Activated B cell treated with CpG ODN at 0.5 μM for 24 hours (primary cell): ENCODE data around the gene IRF4. TPM values are rescaled to one million over a fixed set of nuclear protein-coding genes. Genes with fewer than 3 reads are reported as not detected.

Experiments
- ATAC-seq: fragments of 200-7000 bp; cut with Tn5 transposase; one replicate; pipeline ENCODE4 v1.10.0; 2021; ENCODE audit warnings: low read depth, mild to moderate bottlenecking, moderate library complexity
- CTCF ChIA-PET: fragments of 350-600 bp; sonication (Branson Sonifier 250); formaldehyde crosslinking; loops from one replicate; lab custom pipeline; 2021; ENCODE audit warnings: antibody characterized with exemption; lab: Charles Lee
- POLR2A ChIA-PET: fragments of 350-600 bp; sonication (Branson Sonifier 250); formaldehyde crosslinking; loops from one replicate; lab custom pipeline; 2021; ENCODE audit warnings: antibody characterized with exemption; lab: Charles Lee
- DNase-seq: peaks from one replicate; pipeline ENCODE4 v3.0.0; 2022
- H3K27ac Mint-ChIP-seq: one replicate; pipeline ENCODE4 v1.8.0; 2020; ENCODE audit warnings: mixed read lengths
- H3K27me3 Mint-ChIP-seq: one replicate; pipeline ENCODE4 v1.8.0; 2021; ENCODE audit warnings: mixed read lengths
- H3K36me3 Mint-ChIP-seq: one replicate; pipeline ENCODE4 v1.8.0; 2021; ENCODE audit warnings: low read depth, mixed read lengths
- H3K4me1 Mint-ChIP-seq: one replicate; pipeline ENCODE4 v1.8.0; 2021; ENCODE audit warnings: mixed read lengths
- H3K4me3 Mint-ChIP-seq: one replicate; pipeline ENCODE4 v1.8.0; 2020; ENCODE audit warnings: mild to moderate bottlenecking, mixed read lengths
- H3K9me3 Mint-ChIP-seq: one replicate; pipeline ENCODE4 v1.8.0; 2020; ENCODE audit warnings: mixed read lengths
- intact Hi-C: fragments of 100-400 bp; cut with micrococcal nuclease; formaldehyde crosslinking; loops from one replicate; pipeline ENCODE4 v1.15.1; 2024
- total RNA-seq: library from RNA; stranded (reverse); gene quantifications from 2 replicates; pipeline ENCODE4 v1.2.3, GENCODE V29; 2022
- TF ChIP-seq, protein P1 (sequence below): fragments of 200-600 bp; IDR thresholded peaks from one replicate; pipeline ENCODE4 v1.8.0; 2022; ENCODE audit warnings: antibody characterized with exemption, mild to moderate bottlenecking

Gene IRF4
- total RNA-seq, 1 donor from 2014 or later, result 417 TPM

DNA sequence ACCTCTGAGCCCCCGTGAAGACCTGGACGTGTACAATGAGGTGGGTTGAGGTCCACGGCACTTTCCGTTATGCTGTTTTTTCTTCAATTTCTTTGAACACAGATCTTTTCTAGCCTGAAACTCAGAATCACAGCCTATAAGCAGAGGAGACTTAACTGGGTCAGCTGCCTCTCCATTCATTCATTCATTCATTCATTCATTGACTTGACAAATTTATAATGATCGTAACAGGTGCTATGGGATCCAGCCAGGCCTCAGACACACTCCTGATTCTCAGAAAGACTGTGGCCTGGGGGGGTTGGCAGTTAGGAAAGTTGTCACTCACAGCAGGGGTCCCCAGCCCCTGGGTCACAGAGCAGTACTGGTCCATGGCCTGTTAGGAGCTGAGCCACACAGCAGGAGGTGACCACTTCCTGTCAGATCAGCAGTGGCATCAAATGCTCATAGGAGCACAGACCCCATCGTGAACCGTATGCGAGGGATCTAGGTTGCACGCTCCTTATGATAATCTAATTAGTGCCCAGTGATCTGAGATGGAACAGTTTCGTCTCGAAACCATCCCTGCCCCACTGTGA, 38.6 kb upstream of the IRF4 start:
- Mint-ChIP-seq H3K27me3 (no peaks in the 10 kb centered on the region), H3K4me1 (peaks cover 60% of the 10 kb centered on the region), H3K9me3 (no peaks in the 10 kb centered on the region), H3K36me3 (peaks cover 48% of the 10 kb centered on the region), H3K4me3 (no peak overlapping the region), H3K27ac (no peak overlapping the region)
- CTCF ChIA-PET, result interaction anchor here (1.2 kb wide), 1 partner anchor 125 kb away, joined by 5 read pairs; no protein-coding TSS in a partner anchor
- POLR2A ChIA-PET, result interaction anchor here (1.1 to 4.3 kb wide), 3 partner anchors 12 to 126 kb away, joined by 3 to 31 read pairs (median 6); partner anchors contain the start of gene IRF4
- TF ChIP-seq, protein P1, sequence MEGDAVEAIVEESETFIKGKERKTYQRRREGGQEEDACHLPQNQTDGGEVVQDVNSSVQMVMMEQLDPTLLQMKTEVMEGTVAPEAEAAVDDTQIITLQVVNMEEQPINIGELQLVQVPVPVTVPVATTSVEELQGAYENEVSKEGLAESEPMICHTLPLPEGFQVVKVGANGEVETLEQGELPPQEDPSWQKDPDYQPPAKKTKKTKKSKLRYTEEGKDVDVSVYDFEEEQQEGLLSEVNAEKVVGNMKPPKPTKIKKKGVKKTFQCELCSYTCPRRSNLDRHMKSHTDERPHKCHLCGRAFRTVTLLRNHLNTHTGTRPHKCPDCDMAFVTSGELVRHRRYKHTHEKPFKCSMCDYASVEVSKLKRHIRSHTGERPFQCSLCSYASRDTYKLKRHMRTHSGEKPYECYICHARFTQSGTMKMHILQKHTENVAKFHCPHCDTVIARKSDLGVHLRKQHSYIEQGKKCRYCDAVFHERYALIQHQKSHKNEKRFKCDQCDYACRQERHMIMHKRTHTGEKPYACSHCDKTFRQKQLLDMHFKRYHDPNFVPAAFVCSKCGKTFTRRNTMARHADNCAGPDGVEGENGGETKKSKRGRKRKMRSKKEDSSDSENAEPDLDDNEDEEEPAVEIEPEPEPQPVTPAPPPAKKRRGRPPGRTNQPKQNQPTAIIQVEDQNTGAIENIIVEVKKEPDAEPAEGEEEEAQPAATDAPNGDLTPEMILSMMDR, result no peak
- intact Hi-C loops, result no loop called here
- DNase-seq (no peak), ATAC-seq (no peak)

DNA sequence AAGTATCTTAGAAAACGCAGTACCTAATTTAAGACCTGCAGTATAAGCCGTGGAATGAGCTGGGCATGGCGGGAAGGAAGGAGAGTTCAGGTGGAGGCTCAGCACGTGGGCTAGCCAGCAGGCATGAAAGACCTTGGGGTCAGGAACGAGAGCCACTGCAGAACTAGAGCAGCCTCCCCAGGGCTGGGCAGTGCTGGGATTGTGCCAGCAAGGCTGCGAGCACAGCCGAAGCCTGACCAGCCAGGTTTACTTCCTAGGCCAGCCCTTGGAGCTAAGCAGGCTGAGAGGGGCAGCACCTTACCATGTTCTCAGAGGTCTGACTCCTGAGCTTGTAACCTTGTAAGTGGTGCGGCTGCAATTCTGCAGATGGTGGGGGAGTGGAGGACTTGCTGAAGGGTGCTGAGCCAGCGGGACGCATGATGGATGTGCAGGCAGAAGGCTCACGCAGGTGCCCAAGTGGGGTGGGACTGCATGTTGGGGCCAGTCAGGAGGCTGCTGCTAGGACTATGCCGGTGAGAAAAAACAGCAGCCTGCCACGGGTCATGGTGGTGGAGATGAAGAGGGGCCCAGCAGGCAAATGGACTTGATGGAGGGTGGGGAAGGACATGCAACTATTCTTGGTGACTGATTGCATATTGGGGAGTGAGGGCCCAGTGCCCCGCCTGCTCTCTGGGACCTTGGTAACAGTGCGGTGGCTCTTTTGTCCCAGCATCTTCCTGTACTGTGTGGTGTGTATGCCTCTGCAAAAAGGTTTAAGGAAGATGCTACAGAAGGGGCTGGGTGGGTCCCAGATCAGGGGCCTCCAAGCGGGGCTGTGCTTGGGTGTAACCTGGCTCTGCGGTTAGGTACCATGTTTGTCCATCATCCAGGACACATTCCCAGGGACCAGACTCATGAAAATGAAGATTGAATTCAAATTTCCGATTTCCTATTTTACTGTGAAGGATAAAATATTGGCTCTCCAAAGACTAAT, 37.6 kb upstream of the IRF4 start:
- POLR2A ChIA-PET, result interaction anchor here (0.8 to 4.3 kb wide), 3 partner anchors 9 to 38 kb away, joined by 9 to 31 read pairs (median 12); partner anchors contain the start of gene IRF4
- peak overlapping the region; percentile 10 for H3K27ac Mint-ChIP-seq

DNA sequence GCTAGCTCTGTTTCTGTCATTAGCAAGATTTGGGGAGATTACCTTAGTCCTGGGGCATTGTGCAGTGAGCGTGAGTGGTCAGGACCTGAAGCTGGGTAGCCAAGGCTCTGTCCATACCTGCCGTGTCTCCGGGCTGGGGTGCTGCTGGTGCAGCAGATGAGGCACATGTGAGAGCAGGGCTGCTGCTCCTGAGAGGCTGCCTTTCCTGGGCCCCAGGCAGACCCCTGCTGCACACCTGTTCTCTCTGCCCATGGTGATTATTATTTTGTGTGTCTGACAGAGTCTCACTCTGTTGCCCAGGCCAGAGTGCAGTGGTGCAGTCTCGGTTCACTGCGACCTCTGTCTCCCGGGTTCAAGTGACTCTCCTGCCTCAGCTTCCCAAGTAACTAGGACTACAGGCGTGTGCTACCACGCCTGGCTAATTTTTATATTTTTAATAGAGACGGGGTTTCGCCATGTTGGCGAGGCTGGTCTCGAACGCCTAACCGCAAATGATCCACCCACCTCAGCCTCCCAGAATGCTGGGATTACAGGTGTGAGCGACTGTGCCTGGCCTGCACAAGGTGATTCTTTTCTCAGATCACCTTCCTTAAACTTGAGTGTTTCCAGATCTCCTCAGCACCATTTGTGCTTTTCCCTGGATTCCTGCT, 36.8 kb upstream of the IRF4 start:
- TF ChIP-seq, protein P1, result no peak
- Mint-ChIP-seq H3K4me3 (no peak overlapping the region), H3K4me1 (peaks cover 61% of the 10 kb centered on the region), H3K27ac (peak overlapping the region; percentile 46), H3K36me3 (peaks cover 31% of the 10 kb centered on the region), H3K27me3 (no peaks in the 10 kb centered on the region), H3K9me3 (no peaks in the 10 kb centered on the region)
- no peak for ATAC-seq
- ChIA-PET POLR2A (interaction anchor here (0.8 to 4.3 kb wide), 6 partner anchors 10 to 62 kb away, joined by 4 to 31 read pairs (median 8); partner anchors contain the start of genes DUSP22 and IRF4), CTCF (interaction anchor here (1.4 kb wide), 1 partner anchor 12 kb away, joined by 5 read pairs; no protein-coding TSS in a partner anchor)
- no peak for DNase-seq
- intact Hi-C loops, result no loop called here

More for the DNA sequence above, 37.6 kb upstream of the IRF4 start:
- intact Hi-C loops, result no loop called here
- DNase-seq (no peak), ATAC-seq (no peak)
- CTCF ChIA-PET, result interaction anchor here (1.2 kb wide), 1 partner anchor 126 kb away, joined by 5 read pairs; no protein-coding TSS in a partner anchor
- H3K4me1 Mint-ChIP-seq, result peaks cover 61% of the 10 kb centered on the region
- TF ChIP-seq, protein P1, result no peak
- H3K4me3 Mint-ChIP-seq, result no peak overlapping the region
- no peaks in the 10 kb centered on the region for H3K9me3 Mint-ChIP-seq
- H3K27me3 Mint-ChIP-seq, result no peaks in the 10 kb centered on the region
- H3K36me3 Mint-ChIP-seq, result peaks cover 39% of the 10 kb centered on the region

DNA sequence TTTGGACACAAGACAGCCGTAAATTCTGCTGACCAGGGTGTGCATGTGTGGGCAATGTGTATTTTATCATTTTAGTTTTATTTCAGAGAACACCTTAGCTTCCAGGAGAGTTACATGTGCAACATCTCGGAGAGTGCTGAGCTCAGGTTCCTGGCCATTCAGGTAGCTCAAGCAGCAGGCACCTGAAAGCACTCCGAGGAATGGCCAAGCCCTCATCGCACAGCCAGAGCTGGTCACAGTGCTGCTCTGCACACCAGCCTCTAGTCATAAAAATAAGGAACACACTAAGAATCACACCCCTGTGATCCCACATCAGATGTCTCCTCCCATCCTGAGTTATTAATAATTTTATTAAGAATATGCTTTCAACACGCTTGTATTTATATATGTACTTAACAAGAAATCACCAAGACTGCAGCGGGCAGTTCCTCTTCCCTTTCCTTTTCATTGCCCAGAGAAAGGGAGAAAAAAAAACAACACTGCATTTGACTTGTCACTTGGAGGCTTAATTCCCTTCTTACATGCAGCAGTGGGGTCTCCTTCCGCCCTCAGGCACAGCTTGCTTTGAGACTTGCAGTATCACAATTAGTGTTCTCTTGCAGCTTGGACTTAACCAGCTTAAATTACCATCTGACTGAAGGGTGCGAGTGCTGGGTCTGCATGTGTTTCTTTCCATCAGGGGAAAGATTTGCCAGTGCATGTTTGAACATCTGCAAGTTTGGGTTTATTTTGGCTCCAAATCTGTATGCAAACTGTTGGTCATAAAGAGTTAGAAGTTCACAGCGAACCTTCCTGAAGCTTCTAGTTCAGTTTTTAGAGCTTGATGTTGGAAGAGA, 36.0 kb upstream of the IRF4 start:
- Mint-ChIP-seq H3K27ac (peak overlapping the region; percentile 93), H3K36me3 (peaks cover 22% of the 10 kb centered on the region), H3K4me3 (no peak overlapping the region), H3K27me3 (no peaks in the 10 kb centered on the region), H3K9me3 (no peaks in the 10 kb centered on the region), H3K4me1 (peaks cover 61% of the 10 kb centered on the region)
- TF ChIP-seq, protein P1, result no peak
- no peak for ATAC-seq
- ChIA-PET POLR2A (interaction anchor here (0.9 to 4.3 kb wide), 9 partner anchors 14 to 118 kb away, joined by 3 to 31 read pairs (median 4); partner anchors contain the start of genes DUSP22 and IRF4), CTCF (interaction anchor here (0.9 to 1.4 kb wide), 2 partner anchors 13 to 33 kb away, joined by 3 to 5 read pairs; no protein-coding TSS in a partner anchor)
- intact Hi-C loops, result loop anchor here (1.0 to 2.0 kb wide), 3 partner anchors 14 to 63 kb away; partner anchors contain the start of gene DUSP22
- no peak for DNase-seq
